ENCODE data around the gene MRM3. TPM values are rescaled to one million over a fixed set of nuclear protein-coding genes. Genes with fewer than 3 reads are reported as not detected.
"Not testable (repeated sequence)": the region's sequence is repeated elsewhere in the genome, so short reads cannot be mapped to it uniquely, and the experiment has no call there.

The MRM3 gene
- total and polyA plus RNA-seq, 12 donors = 11.6 to 23.7 (median 20.4) TPM

DNA sequence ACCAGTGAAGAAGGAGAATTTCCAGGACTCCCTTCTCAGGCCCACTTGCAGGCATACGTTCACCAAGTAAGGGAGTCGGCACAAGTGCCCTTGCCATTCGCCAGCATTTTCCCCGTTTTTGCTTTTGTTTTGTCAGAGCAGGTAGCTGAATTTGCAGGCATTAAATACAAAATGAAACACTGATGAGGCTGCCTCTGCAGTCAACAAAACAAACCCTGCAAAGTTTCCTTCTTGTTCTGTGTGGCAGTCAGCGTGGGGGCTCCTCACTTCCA is 7.9 kb upstream of the MRM3 start:
- Histone ChIP-seq H3K27me3 (no peaks in the 10 kb centered on the region), H3K4me3 (no peak overlapping the region), H3K27ac (no peak overlapping the region), H3K36me3 (peaks cover 0 to 100% (median 57%) of the 10 kb centered on the region in 9 donors), H3K9me3 (no peaks in the 10 kb centered on the region), H3K4me1 (no peaks in the 10 kb centered on the region)
- intact Hi-C loops (cut with DNase I) = no loop called here
- no peak for TF ChIP-seq CTCF (IDR thresholded peaks at IDR 0.05)
- no peak for ATAC-seq
- no peak for DNase-seq
- WGBS, 2 donors = 91 to 94% methylated on average over 5 of the region's 5 CpGs

DNA sequence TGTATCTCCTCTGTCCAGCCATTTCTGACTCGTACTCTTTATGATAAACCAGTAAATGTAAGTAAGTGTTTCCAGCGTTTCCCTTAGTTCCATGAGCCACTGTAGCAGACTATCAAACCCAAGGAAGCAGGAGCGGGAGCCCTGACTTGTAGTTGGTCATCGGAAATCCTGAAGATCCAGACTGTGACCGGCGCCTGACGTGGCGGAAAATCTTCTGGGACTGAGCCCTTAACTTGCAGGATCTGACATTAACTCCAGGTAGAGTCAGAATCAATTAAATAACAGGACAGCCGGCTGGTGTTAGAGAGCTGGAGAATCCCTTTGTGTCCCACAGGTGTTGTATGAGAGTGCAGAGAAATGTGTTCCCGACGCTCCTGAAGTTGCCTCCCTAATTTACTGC is 4.1 kb upstream of the MRM3 start:
- peaks cover 5 to 22% (median 13%) of the 10 kb centered on the region in 9 donors for H3K4me1 ChIP-seq
- intact Hi-C loops (cut with DNase I) = no loop called here
- 92 to 95% methylated on average over 11 of the region's 11 CpGs for WGBS, 2 donors
- no peaks in the 10 kb centered on the region for H3K9me3 ChIP-seq
- no peaks in the 10 kb centered on the region for H3K27me3 ChIP-seq
- H3K4me3 ChIP-seq = no peak overlapping the region
- ATAC-seq (no peak), DNase-seq (no peak)
- no peak overlapping the region for H3K27ac ChIP-seq
- H3K36me3 ChIP-seq = peaks cover 0 to 67% (median 41%) of the 10 kb centered on the region in 9 donors
- TF ChIP-seq CTCF (IDR thresholded peaks at IDR 0.05) = no peak

DNA sequence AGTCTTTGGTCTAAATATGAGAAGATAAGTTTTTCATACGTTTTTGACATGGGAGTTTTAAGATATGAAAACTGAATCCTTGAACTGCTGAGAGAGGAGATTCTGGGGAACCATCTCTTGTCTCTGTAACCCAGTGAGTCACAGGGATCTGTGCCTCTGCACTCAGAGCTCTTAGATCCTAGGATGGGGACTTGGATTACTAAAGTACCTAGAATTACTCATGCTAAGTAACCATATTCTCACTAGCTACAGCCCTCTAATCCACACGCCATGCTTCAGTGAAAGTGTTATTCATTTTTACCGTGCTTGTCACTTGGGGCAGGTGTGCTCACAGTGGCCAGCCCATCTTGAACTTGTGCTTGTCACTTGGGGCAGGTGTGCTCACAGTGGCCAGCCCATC is 2.0 kb downstream of the MRM3 start:
- Histone ChIP-seq H3K4me3 (no peak overlapping the region), H3K4me1 (peaks cover 11 to 33% (median 29%) of the 10 kb centered on the region in 9 donors), H3K27ac (no peak overlapping the region), H3K9me3 (no peaks in the 10 kb centered on the region), H3K36me3 (peaks cover 0 to 51% (median 22%) of the 10 kb centered on the region in 9 donors), H3K27me3 (no peaks in the 10 kb centered on the region)
- no peak for TF ChIP-seq CTCF (IDR thresholded peaks at IDR 0.05)
- DNase-seq (no peak), ATAC-seq (no peak)
- intact Hi-C loops (cut with DNase I) = no loop called here
- WGBS, 2 donors = 74 to 84% methylated on average over 3 of the region's 3 CpGs

DNA sequence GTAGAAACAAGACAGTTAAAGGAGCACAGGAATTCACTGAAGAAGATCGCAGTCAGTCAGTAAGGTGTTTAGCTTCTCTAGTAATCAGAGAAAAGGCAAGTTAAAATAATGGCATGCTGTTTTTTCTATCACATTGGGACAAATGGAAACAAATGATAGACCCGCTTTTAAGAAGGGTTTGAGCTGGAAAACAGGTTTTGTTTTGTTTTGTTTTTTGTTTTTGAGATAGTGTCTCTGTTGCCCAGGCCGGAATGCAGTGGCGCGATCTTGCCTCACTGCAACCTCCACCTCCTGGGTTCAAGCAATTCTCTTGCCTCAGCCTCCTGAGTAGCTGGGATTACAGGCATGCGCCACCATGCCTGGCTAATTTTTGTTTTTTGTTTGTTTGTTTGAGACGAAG is 3.7 kb downstream of the MRM3 start:
- DNase-seq; intact Hi-C loops (cut with DNase I); H3K4me3 ChIP-seq; H3K9me3 ChIP-seq; H3K27me3 ChIP-seq; H3K27ac ChIP-seq; ATAC-seq: not testable (repeated sequence)
- Histone ChIP-seq H3K4me1 (peaks cover 11 to 35% (median 25%) of the 10 kb centered on the region in 9 donors), H3K36me3 (peaks cover 0 to 61% (median 22%) of the 10 kb centered on the region in 9 donors)
- 91 to 96% methylated on average over 7 of the region's 7 CpGs for WGBS, 2 donors

DNA sequence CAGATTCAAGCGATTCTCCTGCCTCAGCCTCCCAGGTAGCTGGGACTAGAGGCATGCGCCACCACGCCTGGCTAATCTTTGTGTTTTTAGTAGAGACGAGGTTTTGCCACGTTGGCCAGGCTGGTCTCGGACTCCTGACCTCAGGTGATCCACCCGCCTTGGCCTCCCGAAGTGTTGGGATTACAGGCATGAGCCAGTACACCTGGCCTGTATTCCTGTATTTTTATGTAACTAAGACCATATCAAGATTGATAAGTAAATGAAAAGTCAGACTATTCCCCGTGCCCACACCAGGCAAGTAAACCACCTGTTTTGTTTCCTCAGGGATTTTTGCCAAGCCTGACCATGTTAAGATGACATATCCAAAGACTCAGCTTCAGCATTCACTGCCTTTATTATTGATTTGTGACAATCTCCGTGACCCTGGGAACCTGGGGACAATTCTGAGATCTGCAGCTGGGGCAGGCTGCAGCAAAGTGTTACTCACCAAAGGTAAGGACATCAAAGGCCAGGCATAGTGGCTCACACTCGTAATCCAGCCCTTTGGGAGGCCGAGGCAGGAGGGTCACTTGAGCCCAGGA is 5.6 kb downstream of the MRM3 start:
- H3K27ac ChIP-seq = no peak overlapping the region
- DNase-seq (no peak), ATAC-seq (no peak)
- TF ChIP-seq CTCF (IDR thresholded peaks at IDR 0.05) = no peak
- peaks cover 7 to 32% (median 15%) of the 10 kb centered on the region in 9 donors for H3K4me1 ChIP-seq
- 88 to 92% methylated on average over 12 of the region's 12 CpGs for WGBS, 2 donors
- H3K36me3 ChIP-seq = peaks cover 0 to 79% (median 28%) of the 10 kb centered on the region in 9 donors
- intact Hi-C loops (cut with DNase I) = no loop called here
- H3K27me3 ChIP-seq = no peaks in the 10 kb centered on the region
- H3K9me3 ChIP-seq = no peaks in the 10 kb centered on the region
- H3K4me3 ChIP-seq = no peak overlapping the region

Data from heart right ventricle (tissue), 16 donors.